GM21528 (cell line): ENCODE measurements around the gene PHF1.
"Not testable (repeated sequence)": the region's sequence is repeated elsewhere in the genome, so short reads cannot be mapped to it uniquely, and the experiment has no call there.

ENCODE experiments used
- ATAC-seq: cut with Tn5 transposase; IDR thresholded peaks from one replicate; pipeline ENCODE4 v1.9.1; 2021; ENCODE audit warnings: mild to moderate bottlenecking, moderate library complexity; ENCODE audit not compliant: unreplicated experiment, low FRiP score

The PHF1 gene

GRCh38 chr6:33391278-33391921 is 19.4 kb upstream of the PHF1 start, which contains the start of gene KIFC1:
TSS of gene KIFC1 (plus strand) at chr6:33391823. CDS start at chr6:33391986, 163 bp downstream.
- ATAC-seq = peak; percentile 86

GRCh38 chr6:33391922-33392594 is 18.8 kb upstream of the PHF1 start:
- peak; percentile 30 for ATAC-seq

- ATAC-seq = peak; percentile 2
Observed at GRCh38 chr6:33392595-33392948, 18.2 kb upstream of the PHF1 start.

DNA sequence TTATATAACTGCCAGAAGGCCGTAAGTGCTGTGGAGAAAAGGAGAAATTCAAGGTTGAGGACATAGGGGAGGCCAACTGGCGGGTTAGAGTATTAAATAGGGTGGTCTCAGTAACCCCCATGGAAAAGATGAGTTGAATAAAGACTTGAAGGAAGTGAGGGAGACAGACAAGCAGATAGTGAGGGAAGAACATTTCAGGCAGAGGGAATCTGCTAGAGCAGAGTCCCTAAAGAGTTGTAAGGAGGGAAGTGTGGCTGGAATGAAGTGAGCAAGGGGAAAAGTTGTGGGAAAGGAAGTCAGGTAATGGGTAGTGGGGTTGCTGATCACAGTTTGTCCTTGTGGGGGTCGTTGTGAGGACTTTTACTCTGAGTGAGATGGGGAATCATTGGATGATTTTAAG is 17.8 kb upstream of the PHF1 start:
- no peak for ATAC-seq

GRCh38 chr6:33397541-33397940 is 13.3 kb upstream of the PHF1 start:
- ATAC-seq = no peak

GRCh38 chr6:33398601-33399000 is 12.2 kb upstream of the PHF1 start:
- ATAC-seq = not testable (repeated sequence)

- not testable (repeated sequence) for ATAC-seq
Observed at GRCh38 chr6:33399881-33400280, 10.9 kb upstream of the PHF1 start.

DNA sequence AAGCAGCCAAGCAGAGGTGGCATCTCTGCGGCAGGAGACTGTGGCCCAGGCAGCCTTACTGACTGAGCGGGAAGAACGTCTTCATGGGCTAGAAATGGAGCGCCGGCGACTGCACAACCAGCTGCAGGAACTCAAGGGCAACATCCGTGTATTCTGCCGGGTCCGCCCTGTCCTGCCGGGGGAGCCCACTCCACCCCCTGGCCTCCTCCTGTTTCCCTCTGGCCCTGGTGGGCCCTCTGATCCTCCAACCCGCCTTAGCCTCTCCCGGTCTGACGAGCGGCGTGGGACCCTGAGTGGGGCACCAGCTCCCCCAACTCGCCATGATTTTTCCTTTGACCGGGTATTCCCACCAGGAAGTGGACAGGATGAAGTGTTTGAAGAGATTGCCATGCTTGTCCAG is 5.9 kb upstream of the PHF1 start:
- no peak for ATAC-seq

DNA sequence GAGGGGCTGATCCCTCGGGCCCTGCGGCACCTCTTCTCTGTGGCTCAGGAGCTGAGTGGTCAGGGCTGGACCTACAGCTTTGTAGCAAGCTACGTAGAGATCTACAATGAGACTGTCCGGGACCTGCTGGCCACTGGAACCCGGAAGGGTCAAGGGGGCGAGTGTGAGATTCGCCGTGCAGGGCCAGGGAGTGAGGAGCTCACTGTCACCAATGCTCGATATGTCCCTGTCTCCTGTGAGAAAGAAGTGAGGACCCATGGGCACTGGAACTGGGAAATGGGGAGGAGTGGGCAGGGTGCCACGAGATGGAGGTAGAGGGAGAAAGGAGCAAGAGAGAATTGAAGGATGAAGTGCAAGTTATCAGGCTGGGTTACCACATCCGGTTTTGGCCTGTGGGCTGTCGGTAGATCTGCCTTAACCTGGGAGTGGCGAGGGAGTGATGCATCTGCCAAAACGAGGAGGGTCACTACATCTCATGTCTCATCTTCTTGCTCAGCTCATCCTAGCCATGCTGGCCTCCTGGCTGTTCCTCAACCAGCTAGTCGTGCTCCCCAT is 5.4 kb upstream of the PHF1 start:
- no peak for ATAC-seq

DNA sequence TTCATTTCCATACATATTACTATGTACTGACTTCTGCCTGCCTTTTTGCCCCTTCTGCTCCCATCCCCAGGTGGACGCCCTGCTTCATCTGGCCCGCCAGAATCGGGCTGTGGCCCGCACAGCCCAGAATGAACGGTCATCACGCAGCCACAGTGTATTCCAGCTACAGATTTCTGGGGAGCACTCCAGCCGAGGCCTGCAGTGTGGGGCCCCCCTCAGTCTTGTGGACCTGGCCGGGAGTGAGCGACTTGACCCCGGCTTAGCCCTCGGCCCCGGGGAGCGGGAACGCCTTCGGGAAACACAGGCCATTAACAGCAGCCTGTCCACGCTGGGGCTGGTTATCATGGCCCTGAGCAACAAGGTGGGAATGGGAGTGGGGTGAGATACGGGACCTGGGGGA is 4.7 kb upstream of the PHF1 start:
- ATAC-seq = no peak

DNA sequence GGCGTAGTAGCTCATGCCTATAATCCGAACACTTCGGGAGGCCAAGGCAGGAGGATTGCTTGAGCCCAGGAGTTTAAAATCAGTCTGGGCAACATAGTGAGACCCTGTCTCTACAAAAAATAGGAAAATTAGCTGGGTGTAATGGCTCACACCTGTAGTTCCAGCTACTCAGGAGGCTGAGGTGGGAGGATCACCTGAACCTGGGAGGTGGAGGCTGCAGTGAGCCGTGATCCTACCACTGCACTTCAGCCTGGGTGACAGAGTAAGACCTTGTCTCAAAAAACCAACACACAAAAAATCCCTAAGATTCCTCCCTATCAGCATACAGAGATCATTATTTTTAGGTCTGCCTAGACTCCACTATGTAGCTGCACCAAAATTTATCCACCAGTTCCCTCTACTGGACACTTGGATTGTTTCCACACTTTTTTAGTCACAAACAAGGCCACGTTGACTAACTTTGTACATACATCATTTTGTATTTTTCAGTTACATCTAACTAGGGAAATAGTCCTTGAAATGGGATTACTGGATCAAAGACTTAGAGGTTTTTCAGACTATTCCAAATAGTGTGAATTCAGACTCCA is 3.6 kb upstream of the PHF1 start:
- no peak for ATAC-seq

- ATAC-seq = peak; percentile 61
Observed at GRCh38 chr6:33410050-33410710, 634 bp upstream of the PHF1 start.

- no peak for ATAC-seq
Observed at GRCh38 chr6:33411632-33412005, 805 bp downstream of the PHF1 start.

GRCh38 chr6:33412140-33413009 is 1.6 kb downstream of the PHF1 start:
- no peak for ATAC-seq

- ATAC-seq = no peak
Observed at GRCh38 chr6:33413241-33414120, 2.7 kb downstream of the PHF1 start.

- no peak for ATAC-seq
Observed at GRCh38 chr6:33414592-33415271, 3.9 kb downstream of the PHF1 start.

DNA sequence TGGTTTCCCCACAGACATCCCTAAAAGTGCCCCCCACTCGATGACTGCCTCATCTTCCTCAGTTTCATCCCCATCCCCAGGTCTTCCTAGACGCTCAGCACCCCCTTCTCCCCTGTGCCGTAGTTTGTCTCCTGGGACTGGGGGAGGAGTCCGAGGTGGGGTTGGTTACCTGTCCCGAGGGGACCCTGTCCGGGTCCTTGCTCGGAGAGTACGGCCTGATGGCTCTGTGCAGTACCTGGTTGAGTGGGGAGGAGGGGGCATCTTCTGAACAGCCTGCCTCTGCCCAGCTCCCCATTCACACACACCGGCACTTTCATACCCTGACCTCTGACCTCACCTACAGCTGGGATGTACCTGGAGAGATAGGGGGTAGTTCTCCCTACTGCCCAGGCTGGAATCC is 5.0 kb downstream of the PHF1 start:
- ATAC-seq = no peak

DNA sequence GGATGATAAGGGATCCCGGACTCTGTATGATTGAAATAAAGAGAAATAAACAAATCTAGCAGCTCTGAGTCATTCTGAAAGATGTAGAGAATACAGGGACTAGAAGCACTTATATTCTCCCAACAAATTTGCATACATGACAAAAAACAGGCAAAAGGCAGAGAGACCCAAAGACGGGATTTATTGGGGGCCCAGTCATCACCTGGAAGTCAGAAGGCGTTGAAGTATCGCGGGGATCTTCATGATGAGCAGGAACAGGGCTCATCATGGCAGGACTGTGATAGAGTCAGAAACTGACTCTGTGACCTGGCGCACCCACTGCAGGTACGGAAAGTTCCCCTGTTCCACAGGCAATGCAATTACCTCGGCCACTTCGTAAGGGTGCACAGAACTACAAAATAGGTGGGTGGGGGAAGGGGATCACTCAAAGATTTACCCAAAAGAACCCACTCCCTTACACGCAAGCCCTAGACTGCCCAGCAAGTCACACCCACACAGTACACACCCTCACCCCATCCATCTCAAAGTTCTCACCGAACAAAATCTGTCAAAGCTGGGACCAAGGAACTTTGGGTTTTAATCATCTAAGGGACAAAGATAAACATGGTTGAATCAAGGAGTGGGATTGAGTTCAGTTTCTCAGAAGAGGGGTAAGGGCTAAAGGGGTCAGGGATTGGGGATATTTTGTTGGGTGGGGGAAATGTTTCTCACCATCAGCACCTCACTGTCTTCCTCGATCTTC is 5.7 kb downstream of the PHF1 start:
- ATAC-seq = no peak
